Gastrocnemius medialis (tissue), 4 donors: ENCODE measurements around the gene WDR31. TPM values are rescaled to one million over a fixed set of nuclear protein-coding genes. Genes with fewer than 3 reads are reported as not detected.

Source experiments
- ATAC-seq, 2 donors: fragments of 150-250 bp; one replicate each; pipeline ENCODE4 v1.9.1; 2016
- DNase-seq, 2 donors: peaks; one replicate each; pipeline ENCODE4 v3.0.0-alpha.2; 2019
- H3K27ac ChIP-seq, 4 donors: fragments of 200-600 bp; sonication (generic); 1 replicate in 1 of 4; 2 replicates in 3 of 4; pipeline ENCODE4 v1.5.1; 2016 to 2018; ENCODE audit warnings: mild to moderate bottlenecking in 2 of 4, moderate library complexity in 1 of 4
- H3K27me3 ChIP-seq, 3 donors: fragments of 200-600 bp; sonication (generic) in 2 of 3; 1 replicate in 1 of 3; 2 replicates in 2 of 3; pipeline versions ENCODE4 v1.5.1 to v1.6.0; 2016 to 2019; ENCODE audit warnings: mild to moderate bottlenecking in 1 of 3, moderate library complexity in 1 of 3
- H3K36me3 ChIP-seq, 2 donors: fragments of 200-600 bp; sonication (generic) in 1 of 2; one replicate each; pipeline ENCODE4 v1.5.1; 2017 to 2018
- H3K4me1 ChIP-seq, 2 donors: fragments of 200-600 bp; sonication (generic) in 1 of 2; one replicate each; pipeline ENCODE4 v1.5.1; 2016 to 2017; ENCODE audit warnings: mild to moderate bottlenecking in 2 of 2
- H3K4me3 ChIP-seq, 4 donors: fragments of 200-600 bp; sonication (generic) in 3 of 4; 1 replicate in 1 of 4; 2 replicates in 3 of 4; pipeline ENCODE4 v1.5.1; 2016 to 2019; ENCODE audit warnings: mild to moderate bottlenecking in 2 of 4
- H3K9me3 ChIP-seq, 3 donors: fragments of 200-600 bp; sonication (generic) in 2 of 3; 1 replicate in 1 of 3; 2 replicates in 2 of 3; pipeline ENCODE4 v1.5.1; 2016 to 2019
- CTCF ChIP-seq, 5 experiments: fragments of 450-650 bp in 3 of 5; fragments of 200-600 bp in 2 of 5; sonication (generic) in 2 of 5; IDR thresholded peaks in 4 of 5; conservative IDR thresholded peaks in 1 of 5; 1 replicate in 4 of 5; 2 replicates in 1 of 5; pipeline ENCODE4 v1.5.1; 2016 to 2019; ENCODE audit warnings: antibody characterized with exemption in 5 of 5, mild to moderate bottlenecking in 3 of 5, moderate library complexity in 3 of 5
- POLR2A ChIP-seq, 2 donors: fragments of 450-650 bp; IDR thresholded peaks; one replicate each; pipeline ENCODE4 v1.6.1; 2017; ENCODE audit warnings: antibody characterized with exemption in 2 of 2, mild to moderate bottlenecking in 2 of 2, moderate library complexity in 2 of 2
- in situ Hi-C, 4 donors: fragments of 200-750 bp; cut with MboI; loops; one replicate each; pipeline versions ENCODE4 v1.15.0 to v1.8.0; 2017; ENCODE audit warnings: low sequenced_read_pairs in 4 of 4
- intact Hi-C: fragments of 100-400 bp; cut with DNase I; formaldehyde crosslinking; loops from one replicate; pipeline ENCODE4 v1.15.1; 2023; ENCODE audit warnings: low total_unique reads
- total RNA-seq, 4 donors: library from RNA; depleted of rRNA; stranded (reverse); fragments of >200 nt; gene quantifications; one replicate each; pipeline versions ENCODE4 v1.1.0 to v1.2.3, GENCODE V29; 2016

The WDR31 gene
- total RNA-seq, 4 donors from 2014 or later: 0.29 to 1.1 (median 0.36) TPM; not detected in 1

GRCh38 chr9:113343732-113344231 lies 3.7 kb upstream of the WDR31 start:
- peak; percentile 18 to 41 for DNase-seq
- Histone ChIP-seq H3K27ac (peak overlapping the region in 3 of 4 donors; percentile 14 to 56 (median 51)), H3K36me3 (no peaks in the 10 kb centered on the region), H3K4me1 (peaks cover 9 to 20% of the 10 kb centered on the region in 2 donors), H3K9me3 (no peaks in the 10 kb centered on the region), H3K27me3 (no peaks in the 10 kb centered on the region), H3K4me3 (no peak overlapping the region)
- in situ Hi-C loops (no loop called here), intact Hi-C loops (loop anchor here (5.0 to 10.0 kb wide), 2 partner anchors 59 to 289 kb away; partner anchors contain the start of genes ALAD and ZFP37)
- no peak for TF ChIP-seq POLR2A (IDR thresholded peaks at IDR 0.05)
- no peak for TF ChIP-seq CTCF (IDR thresholded peaks at IDR 0.05 in 4 of 5, conservative IDR thresholded peaks at IDR 0.05 in 1 of 5)
- ATAC-seq: peak; percentile 22 to 29

DNA sequence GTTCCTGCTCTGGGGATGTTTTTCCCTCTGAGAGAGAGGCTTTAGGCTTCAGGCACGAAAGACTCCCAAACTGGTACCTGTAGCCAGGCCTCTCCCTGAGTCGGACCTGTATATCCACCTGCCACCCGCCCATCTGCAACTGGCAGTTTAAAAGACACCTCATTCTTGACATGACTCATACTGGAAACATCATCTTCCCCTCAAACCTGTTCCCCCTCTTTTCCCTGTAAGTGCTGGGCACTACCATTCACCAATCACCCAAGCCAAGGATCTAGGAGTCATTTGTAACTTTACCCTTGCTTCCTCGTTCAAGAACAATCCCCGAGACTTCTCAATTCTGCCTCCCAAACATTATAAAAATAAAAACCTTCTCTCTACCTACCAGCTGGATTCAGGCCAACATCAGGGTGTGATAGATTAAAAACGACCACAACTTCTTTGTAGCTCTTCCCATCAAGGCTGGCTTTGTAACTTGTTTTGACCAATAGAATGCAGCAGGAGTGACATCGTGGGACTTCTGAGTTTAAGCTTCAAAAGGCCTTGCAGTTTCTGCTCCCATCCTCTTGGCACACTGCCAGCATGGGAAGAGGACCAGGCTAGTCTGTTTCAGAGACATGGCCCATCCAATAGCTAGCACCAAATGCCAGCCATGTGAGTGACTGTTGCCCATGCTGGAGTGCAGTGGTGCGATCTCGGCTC lies 1.8 kb upstream of the WDR31 start:
- no peak overlapping the region for H3K4me3 ChIP-seq
- no peaks in the 10 kb centered on the region for H3K9me3 ChIP-seq
- DNase-seq: no peak
- H3K27me3 ChIP-seq: no peaks in the 10 kb centered on the region
- intact Hi-C loops: loop anchor here (5.0 to 10.0 kb wide), 2 partner anchors 60 to 287 kb away; partner anchors contain the start of genes ALAD and ZFP37
- no peaks in the 10 kb centered on the region for H3K36me3 ChIP-seq
- no peak for TF ChIP-seq POLR2A (IDR thresholded peaks at IDR 0.05)
- TF ChIP-seq CTCF (IDR thresholded peaks at IDR 0.05 in 4 of 5, conservative IDR thresholded peaks at IDR 0.05 in 1 of 5): no peak
- H3K4me1 ChIP-seq: peaks cover 9 to 20% of the 10 kb centered on the region in 2 donors
- no peak overlapping the region for H3K27ac ChIP-seq
- in situ Hi-C loops: no loop called here
- no peak for ATAC-seq

DNA sequence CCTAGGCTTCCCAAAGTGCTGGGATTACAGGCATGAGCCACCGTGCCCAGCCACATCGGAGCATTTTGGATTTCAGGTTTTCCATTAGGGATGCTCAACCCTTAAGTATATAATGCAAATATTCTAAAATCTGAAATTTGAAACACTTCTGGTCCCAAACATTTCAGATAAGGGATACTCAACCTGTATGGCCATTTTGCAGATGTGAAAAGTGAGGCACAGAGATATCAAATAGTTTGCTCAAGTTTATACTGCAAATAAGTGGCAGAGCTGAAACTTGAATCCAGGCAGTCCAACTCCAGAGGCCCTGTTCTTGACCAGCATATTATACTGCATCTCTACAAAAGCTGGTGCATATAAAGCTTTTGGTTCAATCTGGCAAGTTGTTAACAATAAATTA lies 2.4 kb downstream of the WDR31 start:
- Histone ChIP-seq H3K4me1 (peaks cover 9 to 13% of the 10 kb centered on the region in 2 donors), H3K4me3 (no peak overlapping the region), H3K27me3 (no peaks in the 10 kb centered on the region), H3K9me3 (no peaks in the 10 kb centered on the region), H3K27ac (no peak overlapping the region), H3K36me3 (no peaks in the 10 kb centered on the region)
- no peak for DNase-seq
- TF ChIP-seq POLR2A (IDR thresholded peaks at IDR 0.05): no peak
- TF ChIP-seq CTCF (IDR thresholded peaks at IDR 0.05 in 4 of 5, conservative IDR thresholded peaks at IDR 0.05 in 1 of 5): no peak
- no peak for ATAC-seq
- intact Hi-C loops: no loop called here
- in situ Hi-C loops: loop anchor here in 1 of 4 donors (10.0 kb wide), 1 partner anchor 57 kb away; no protein-coding TSS in a partner anchor

GRCh38 chr9:113331780-113332179 lies 8.3 kb downstream of the WDR31 start:
- intact Hi-C loops (no loop called here), in situ Hi-C loops (loop anchor here in 1 of 4 donors (10.0 kb wide), 1 partner anchor 63 kb away; no protein-coding TSS in a partner anchor)

More at GRCh38 chr9:113331780-113332179, 8.3 kb downstream of the WDR31 start:
- no peak overlapping the region for H3K4me3 ChIP-seq
- no peaks in the 10 kb centered on the region for H3K9me3 ChIP-seq
- H3K27me3 ChIP-seq: no peaks in the 10 kb centered on the region
- H3K27ac ChIP-seq: no peak overlapping the region
- DNase-seq: no peak
- ATAC-seq: no peak
- no peaks in the 10 kb centered on the region for H3K4me1 ChIP-seq
- no peak for TF ChIP-seq POLR2A (IDR thresholded peaks at IDR 0.05)
- no peak for TF ChIP-seq CTCF (IDR thresholded peaks at IDR 0.05 in 4 of 5, conservative IDR thresholded peaks at IDR 0.05 in 1 of 5)
- H3K36me3 ChIP-seq: no peaks in the 10 kb centered on the region
